ENCODE results near the gene PPFIA1.
"Not testable (repeated sequence)": the region's sequence is repeated elsewhere in the genome, so short reads cannot be mapped to it uniquely, and the experiment has no call there.

Gene PPFIA1

DNA sequence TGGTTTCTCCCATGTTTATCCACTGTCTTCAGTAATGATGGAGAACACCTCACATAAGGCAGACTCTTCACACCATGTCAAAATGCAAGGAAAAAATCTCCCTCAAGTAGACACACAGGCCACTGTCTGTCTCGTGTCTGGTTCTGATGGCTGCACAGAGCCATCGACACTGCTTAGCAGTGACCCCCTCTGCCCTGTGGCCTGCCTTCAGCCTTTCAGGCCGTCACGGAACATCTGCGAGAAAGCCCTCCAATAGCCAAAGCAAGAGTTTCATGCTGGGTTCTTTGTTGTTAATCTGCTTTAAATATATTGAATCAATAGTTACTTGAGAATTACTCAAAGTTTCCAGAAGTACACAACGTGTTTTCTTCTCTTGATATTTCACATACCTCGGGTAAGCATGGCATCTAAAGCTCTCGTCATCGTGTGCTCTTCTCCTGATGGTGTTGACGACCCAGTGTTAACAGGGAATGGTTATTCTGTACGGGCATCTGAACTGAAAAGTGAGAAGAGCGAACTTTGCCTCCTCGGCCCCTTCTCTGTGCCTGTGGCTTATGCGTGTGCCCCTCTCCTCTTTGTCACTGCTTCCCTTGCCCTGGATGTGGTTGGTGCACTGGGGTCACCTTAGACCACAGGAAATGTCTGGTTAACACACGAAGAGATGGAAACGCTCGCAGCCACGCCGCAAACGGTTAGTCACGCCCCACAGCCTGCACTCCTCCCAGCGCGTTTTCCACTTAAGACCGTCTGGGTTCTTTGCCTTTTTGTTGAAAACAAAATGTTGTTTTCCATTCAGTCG, 94.5 kb downstream of the PPFIA1 start:
- DNase-seq, result peak; percentile 59

DNA sequence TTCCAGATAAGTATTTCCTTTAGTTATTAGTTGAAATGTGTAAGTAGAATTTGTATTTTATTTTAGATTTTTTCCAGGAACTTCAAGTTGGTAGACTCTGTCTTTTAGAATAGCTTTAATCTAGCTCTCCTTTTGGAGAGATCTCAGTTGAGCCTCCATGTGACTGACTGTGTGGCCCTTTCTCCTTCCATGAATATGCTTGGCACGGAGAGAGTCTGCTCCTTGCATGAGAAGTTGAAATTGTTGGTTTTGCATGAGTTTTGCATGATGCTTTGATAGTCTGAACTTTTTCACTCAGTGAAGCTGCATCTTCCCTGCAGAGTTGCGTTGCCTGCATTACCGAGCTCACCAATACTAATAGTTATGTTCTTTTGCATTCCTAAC, 95.0 kb downstream of the PPFIA1 start:
- no peak for DNase-seq

DNA sequence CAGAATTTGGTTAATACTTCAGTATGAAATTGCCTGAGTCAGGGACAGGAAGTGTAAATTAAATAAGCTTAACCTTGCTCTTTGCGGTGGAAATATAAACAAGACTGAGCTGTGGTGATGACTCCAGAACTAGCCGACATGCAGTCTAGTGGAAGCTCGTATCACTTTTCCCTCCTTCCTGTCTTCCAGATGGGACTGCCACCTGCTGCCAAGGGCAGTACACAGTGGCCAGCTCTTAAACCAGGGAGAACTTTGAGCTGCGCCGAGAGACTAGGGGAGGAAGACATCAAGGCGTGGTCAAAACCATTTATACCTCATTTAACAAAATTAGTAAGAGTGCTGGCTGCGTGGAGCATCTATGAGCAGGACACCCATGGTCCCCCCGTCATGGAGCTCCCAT, 96.6 kb downstream of the PPFIA1 start:
- DNase-seq, result no peak

DNA sequence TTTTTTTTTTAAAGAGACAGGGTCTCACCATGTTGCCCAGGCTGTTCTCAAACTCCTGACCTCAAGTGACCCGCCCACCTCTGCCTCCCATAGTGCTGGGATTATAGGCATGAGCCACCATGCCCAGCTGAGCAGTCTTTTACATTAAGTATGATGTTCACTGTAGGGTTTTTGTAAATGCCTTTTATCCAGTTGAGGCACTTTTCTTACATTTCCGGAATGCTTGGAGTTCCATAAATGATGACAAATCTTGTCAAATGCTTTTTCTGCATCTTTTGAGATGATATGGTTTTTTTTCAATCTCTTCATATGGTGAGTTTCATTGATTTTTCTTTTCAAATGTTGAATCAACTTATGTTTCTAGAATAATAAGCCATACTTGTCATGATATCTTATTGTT, 98.5 kb downstream of the PPFIA1 start:
- no peak for DNase-seq

DNA sequence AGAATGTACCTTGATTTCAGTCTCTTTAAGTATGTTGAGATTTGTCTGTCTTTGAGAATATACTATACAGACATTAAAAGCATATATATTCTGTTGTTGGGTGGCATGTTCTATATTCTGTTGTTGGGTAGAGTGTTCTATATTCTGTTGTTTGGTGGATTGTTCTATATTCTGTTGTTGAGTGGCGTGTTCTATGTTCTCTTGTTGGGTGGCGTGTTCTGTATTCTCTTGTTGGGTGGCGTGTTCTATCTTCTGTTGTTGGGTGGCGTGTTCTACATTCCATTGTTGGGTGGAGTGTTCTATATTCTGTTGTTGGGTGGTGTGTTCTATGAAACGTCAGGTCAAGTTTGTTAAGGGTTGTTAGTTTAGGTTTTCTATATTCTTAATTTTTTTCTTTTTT, 100.8 kb downstream of the PPFIA1 start:
- no peak for DNase-seq

DNA sequence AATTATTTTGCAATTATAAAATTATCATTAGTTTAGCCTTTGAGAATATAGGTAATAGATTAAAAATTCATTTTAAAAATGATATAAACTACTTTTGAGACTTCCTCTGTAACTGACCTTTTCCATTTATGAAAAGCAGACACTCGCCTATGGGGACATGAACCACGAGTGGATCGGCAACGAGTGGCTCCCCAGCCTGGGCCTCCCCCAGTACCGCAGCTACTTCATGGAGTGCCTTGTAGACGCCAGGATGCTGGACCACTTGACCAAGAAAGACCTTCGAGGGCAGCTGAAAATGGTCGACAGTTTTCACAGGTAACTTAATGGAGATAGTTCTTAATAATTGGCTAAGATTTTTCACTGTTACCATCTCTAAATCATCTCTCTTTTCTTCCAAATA, 101.6 kb downstream of the PPFIA1 start:
- no peak for DNase-seq

DNA sequence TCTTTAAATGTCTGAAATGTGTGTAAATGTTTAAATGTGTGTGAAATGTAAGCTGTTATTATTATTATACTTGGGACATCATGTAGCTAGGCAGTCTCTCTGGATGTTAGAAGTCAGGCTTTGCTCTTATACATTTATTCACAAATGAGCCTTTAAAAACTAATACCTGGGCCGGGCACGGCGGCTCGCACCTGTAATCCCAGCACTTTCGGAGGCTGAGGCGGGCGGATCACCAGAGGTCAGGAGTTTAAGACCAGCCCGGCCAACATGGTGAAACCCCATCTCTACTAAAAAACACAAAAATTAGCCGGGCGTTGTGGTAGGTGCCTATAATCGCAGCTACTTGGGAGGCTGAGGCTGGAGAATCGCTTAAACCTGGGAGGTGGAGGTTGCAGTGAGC, 106.1 kb downstream of the PPFIA1 start:
- no peak for DNase-seq

DNA sequence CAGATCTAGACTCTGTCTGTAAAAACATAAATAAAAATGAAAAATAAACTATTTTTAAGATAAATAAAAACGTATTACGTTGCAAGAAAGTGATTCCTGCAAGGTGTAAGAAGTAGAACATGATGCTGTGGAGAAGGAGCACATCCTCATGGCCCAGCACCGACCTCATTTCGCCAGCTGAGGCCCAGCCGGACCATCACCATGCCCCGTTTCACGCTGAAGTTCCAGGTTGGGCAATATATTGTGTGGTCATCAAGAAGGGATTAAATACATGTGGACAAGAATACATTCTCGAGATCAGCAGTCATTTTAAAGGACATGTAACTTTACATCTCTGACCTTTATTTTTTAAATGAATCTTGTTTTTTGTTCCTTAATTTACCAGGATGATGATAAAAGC, 107.2 kb downstream of the PPFIA1 start:
- no peak for DNase-seq

DNA sequence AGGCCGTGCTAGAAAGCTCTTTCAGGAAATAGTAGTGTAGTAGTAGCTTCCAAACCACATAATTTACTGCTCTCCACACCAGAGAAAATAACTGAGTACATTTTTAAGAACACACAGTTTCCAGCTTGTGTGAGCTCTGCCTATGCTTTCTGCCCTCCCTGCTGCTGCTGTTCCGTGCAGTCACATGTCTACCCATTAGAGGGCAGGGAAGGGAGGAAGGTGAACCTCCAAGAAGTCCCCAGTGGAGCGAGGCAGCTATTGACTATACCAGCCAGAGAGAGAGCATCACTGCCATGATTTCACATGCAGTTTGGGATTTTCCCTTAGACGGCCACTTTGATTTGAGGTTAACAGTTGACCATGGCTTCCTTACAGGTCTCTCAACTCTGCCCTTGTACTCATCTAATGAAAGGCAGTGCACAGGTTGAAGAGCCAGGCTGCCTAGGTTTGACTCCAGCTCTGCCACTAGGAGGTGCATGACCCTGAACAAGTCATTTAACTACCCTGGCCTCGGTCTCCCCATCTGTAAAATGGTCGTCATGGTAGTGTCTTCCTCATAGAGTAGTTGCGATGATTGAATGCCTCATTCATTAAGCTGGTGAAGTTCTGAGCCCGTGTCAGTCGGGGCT, 108.1 kb downstream of the PPFIA1 start:
- DNase-seq, result no peak

DNA sequence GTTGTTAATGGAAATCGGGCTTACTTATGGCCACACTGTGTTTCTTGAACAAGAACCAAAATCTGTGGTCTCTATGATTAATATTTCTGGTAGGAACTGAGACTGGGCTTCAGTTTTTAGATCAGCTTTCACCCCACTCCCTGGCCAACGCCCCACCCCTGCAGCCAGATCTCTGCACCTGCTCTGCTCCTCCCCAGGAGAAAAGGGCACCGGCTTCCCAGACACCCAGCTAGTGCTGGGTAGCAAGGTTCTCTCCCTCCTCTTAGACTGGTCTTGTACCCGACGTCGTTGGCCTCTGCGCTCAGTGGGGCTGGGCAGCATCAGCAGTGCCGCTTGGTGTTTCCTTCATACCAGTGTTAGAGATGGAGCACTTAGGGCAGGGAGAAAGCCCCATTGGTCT, 110.9 kb downstream of the PPFIA1 start:
- no peak for DNase-seq

DNA sequence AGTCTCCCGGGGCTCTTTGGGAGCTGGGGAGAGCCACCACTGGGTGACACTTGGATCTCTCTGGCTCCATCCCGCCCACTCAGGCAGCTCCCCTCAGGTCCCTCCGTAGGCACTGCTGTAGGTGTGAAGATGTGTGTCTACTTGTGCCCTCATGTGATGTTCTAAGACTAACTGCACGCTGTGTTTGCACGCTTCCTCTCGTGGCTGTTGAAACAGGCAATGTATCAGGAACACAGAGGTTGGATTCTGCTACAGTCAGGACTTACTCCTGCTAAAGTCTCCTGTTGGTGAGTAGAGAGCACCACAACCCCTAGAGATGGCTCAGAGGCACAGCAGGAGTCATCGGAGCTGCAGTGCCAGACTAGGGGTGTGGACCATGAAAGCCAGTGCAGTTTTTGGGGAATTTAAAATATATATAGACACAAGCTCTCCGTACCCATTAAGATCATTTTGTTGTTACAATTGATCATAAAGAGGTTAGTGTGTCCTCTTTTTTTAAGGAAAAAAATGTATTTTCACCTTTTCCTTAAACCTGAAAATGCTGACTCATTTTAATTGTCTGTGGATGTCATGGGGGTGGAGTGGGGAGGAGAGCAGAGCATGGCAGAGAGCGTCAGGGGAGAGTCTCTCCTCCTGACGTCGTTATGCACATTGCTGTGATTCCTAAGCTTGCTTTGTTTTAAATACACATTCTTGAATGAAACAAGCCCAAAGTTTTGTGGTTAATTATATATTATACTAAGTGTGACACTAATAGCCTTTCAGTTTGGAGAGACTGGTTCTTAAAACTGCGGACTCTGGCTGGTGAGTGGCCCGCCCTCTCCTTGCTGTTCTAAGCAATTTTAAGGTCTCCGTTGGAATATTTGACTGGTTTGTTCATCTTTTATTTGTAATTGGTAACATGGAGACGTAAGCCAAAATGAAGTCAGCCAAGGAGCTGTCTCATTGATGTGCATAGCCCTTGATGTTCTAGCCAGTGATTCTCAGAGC, 111.7 kb downstream of the PPFIA1 start:
- no peak for DNase-seq

DNA sequence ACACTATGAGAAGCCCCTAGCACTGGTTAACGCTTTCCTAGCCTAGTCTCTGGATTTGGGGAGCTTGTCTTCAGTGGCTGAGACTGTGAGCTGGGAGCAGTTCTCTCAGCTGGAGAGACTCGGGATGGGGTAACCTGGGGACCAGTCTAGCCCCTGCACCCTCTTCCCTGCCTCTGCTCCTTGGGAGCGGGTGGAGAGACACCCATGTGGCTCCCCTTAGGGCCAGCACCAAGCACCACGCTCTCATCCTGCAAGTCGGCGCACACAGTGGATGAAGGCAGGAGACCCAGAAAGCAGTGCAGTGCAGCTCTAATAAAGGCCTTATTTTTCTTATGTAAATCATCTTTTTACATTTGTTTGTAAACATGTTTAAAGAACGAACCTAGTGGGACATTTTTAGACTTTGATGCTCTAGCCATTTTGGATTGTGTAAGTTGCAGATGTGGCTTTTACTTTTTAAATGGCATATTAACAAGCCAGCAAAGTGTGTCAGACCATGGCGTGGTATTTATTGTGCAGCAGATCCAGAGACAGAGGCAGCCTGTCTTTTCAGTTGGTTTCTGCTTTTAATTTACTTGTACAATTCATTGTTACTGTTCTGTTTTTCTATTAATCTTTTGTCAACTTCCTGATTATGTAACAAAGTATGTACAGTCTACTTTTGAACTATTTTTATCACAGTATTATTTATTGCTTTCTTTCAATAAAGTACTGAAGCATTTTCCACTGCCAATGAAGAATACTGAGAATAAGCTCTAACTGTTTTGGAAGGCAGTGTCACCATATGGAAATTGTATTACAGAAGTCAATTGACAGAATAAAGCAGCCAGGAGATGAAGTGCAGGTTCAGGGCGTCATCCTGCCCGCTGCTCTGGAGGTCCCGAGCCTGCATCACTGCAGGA, 113.4 kb downstream of the PPFIA1 start:
- DNase-seq, result no peak

DNA sequence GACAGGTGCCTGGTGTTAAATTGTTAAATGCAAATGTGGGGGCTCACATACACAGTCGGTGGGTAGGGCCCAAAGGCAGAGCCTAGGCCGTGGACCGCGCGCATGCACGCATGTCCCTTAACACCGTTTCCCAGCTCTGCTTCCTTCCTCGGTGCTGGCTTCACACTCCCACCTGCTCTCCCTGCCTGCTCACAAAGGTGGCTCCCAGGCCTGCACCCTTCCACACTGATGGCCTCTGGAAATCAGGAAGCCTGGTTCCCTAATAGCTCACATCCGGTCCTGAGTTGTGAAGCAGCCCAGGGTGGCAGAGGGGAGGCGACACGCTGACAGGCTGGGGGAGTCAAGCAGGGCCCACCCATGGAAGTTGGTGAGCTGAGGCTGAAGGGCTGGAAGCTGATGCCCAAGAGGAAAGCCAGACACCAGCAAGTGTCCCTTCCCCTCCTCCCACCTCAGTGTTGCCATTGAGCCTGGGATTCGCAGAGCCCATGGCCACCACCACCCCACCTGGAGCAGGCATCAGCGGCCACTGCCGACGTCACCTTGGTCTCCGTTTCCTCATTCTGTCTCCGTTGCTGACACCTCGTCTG, 114.2 kb downstream of the PPFIA1 start:
- DNase-seq, result no peak

DNA sequence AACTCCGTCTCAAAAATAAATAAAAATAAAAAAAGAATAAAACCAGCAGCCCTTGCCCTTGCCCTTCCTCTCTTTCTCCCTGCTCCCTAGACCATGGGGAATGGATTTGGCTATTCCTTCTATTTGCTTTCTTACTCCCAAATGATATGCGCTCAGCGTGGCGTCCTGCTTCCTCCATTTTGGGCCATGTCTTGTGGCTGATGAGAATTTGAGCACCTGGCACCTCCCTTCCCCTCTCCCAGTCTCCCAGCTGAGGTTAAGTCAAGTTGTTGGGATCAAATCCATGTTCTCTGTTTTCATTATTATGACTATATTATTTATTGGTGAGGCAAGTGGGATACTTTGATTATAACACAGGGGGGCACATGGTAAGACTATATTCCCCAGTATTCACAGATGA, 117.1 kb downstream of the PPFIA1 start:
- DNase-seq, result no peak

DNA sequence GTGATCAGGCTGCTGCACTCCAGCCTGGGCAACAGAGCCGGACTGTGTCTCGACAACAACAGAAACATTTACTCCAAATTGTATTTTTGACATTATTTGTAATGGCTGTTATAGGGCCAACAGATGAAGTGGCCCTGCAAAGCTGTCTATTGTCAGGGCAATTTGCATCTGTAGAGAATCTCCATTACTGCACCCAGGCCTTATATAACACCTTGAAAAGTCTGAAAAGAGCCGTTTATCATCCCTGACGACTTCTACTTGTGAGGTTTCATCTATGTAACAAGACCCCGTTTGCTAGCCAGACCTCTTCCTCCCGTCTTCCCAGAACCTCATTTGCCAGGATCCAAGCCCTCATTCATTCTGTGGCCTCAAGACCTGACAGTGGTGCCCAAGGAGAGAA, 118.7 kb downstream of the PPFIA1 start:
- DNase-seq, result no peak

DNA sequence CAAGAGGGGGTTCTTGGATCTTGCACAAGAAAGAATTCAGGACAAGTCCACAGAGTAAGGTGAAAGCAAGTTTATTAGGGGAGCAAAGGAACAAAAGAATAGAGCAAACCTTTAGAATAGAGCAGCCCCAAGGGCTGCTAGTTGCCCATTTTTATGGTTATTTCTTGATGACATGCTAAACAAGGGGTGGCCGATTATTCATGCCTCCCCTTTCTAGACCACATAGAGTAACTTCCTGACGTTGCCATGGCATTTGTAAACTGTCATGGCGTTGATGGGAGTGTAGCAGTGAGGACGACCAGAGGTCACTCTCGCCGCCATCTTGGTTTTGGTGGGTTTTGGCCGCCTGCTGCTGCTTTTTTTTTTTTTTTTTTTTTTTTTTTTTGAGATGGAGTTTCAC, 120.4 kb downstream of the PPFIA1 start:
- DNase-seq, result not testable (repeated sequence)

DNA sequence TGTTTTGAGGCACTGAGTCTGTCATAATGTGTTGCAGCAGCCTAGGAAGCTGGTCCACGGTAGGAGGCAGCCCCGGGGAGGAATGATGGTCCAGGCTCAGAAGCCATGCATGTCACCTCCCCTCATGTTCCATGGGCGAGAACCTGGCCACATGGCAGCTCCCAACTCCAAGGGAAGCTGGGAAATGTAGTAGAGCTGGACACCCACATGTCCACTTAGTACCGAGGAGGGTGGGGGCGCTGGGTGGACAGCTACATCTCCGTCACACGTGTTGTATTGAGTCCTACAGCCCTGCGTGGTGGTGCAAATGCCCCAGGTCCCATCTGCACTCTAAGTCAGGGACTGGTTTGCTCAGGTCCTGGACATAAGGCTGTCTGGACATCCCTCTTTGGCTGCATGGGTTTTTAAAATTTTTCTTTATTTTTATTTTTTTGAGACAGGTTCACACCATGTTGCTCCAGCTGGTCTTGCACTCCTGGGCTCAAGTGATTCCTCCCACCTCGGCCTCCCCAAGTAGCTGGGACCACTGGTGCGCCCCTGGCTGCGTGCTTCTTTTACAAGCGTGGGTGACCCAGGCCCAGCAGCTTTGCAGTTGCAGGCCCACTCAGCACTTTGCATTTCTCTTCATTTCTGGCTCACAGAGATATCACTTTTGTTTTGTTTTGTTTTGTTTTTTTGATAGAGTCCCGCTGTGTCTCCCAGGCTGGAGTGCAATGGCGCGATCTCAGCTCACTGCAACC, 123.9 kb downstream of the PPFIA1 start:
- DNase-seq, result no peak

DNA sequence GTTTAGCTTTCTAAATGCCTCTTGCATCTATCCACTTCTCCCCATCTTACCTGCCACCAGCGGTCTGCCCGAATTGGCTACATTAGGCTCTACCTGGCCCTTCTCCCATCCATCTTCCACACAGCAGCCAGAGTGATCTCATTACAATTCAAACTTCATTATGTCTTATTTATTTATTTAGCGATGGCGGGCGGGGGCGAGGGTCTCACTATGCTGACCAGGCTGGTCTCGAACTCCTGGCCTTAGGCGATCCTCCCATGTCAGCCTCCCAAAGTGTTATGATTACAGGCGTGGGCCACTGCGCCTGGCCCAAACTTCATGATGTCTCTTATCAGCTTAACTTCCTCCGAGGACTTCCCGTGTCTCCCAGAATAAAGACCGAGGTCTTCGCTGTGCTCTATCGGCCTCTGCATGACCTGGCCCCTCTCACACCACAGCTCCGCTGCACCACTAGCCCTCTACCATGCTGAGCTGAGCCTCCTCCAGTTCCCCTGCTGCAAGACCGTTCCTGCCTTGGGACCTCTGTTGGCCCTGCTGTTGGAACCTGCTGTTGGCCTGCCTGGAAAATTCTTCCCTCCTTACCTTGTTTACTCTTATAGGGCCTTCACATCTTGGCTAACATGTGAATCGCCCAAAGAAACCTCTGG, 127.0 kb downstream of the PPFIA1 start:
- no peak for DNase-seq

DNA sequence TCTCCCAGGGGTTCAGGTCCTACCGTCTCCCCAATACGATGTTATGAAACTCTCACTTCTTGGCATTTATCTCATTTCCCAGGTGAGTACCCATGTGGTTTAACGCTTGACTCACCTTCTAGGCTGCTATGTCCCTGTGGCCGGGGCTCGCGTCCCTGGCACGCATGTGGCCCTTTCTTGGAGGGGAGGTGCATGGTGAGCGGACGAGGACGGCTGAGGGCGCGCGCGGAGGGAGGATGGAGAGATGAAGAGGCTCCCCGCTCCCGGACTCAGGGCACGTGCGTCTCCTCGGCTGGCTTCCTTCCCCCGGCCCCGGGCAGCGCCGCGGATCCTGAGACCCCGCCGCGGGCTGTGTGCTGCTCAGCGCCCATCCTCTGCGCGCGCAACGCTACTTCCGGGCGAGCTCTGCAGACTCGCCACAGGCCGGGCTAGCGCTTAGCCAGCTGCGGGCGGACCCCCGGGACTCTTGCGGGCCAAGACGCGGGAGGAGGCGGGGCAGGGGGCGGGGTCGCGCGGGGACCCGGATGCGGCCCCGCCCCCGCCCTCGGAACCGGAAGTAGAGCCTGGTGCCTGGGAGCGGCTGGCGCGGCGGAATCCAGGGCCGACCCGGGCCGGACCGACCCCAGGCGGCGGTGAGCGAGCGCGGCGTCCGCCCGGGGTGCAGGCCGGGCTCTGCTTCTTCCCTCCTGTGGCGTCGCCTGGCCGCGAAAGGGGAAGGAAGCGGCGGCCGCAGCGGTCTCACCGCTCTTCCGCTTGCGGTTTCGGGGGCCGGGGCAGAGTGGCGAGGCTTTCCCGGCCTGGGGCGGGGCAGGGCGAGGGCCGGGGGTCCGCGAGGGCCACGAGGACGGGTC, 127.7 kb downstream of the PPFIA1 start, which contains the start of gene CTTN:
Gene CTTN (plus strand): TSS at position 547 of the 851 bp plus-strand sequence. CDS start 8,769 bp downstream, outside the sequence.
- peak; percentile 32 for DNase-seq
